Superior temporal gyrus (tissue), 1 donor: ENCODE measurements around the gene TCF4.

Source experiments
- DNase-seq: peaks from one replicate; pipeline ENCODE4 v3.0.0-alpha.2; 2016; ENCODE audit errors: extremely low spot score

Gene TCF4

GRCh38 chr18:55585920-55586561, 2.0 kb downstream of the TCF4 start:
- DNase-seq, result peak; percentile 88

GRCh38 chr18:55585065-55585919, 2.7 kb downstream of the TCF4 start:
- DNase-seq, result peak; percentile 79

- DNase-seq, result no peak
These were observed 3.8 kb downstream of the TCF4 start for GRCh38 chr18:55584201-55584600.

GRCh38 chr18:55582325-55582724, 5.7 kb downstream of the TCF4 start:
- no peak for DNase-seq

- peak; percentile 54 for DNase-seq
These were observed 8.3 kb downstream of the TCF4 start for GRCh38 chr18:55579501-55580270.

GRCh38 chr18:55577812-55578539, 10.0 kb downstream of the TCF4 start:
- DNase-seq, result no peak

- DNase-seq, result no peak
These were observed 12.0 kb downstream of the TCF4 start for GRCh38 chr18:55576001-55576400.

GRCh38 chr18:55575066-55575465, 12.9 kb downstream of the TCF4 start:
- peak; percentile 52 for DNase-seq

- no peak for DNase-seq
These were observed 14.6 kb downstream of the TCF4 start for GRCh38 chr18:55573386-55573785.

GRCh38 chr18:55570966-55571365, 17.0 kb downstream of the TCF4 start:
- DNase-seq, result no peak

- no peak for DNase-seq
These were observed 21.5 kb downstream of the TCF4 start for GRCh38 chr18:55566456-55566935.

GRCh38 chr18:55559739-55560138, 28.3 kb downstream of the TCF4 start:
- peak; percentile 41 for DNase-seq

- DNase-seq, result no peak
These were observed 30.8 kb downstream of the TCF4 start for GRCh38 chr18:55557211-55557610.

GRCh38 chr18:55555395-55556027, 32.5 kb downstream of the TCF4 start:
- no peak for DNase-seq

- DNase-seq, result peak; percentile 45
These were observed 35.3 kb downstream of the TCF4 start for GRCh38 chr18:55552526-55553189.

GRCh38 chr18:55551227-55551626, 36.8 kb downstream of the TCF4 start:
- no peak for DNase-seq

GRCh38 chr18:55550471-55550870, 37.5 kb downstream of the TCF4 start:
- DNase-seq, result no peak

GRCh38 chr18:55549474-55550104, 38.4 kb downstream of the TCF4 start:
- DNase-seq, result no peak

GRCh38 chr18:55547705-55548056, 40.3 kb downstream of the TCF4 start:
- DNase-seq, result peak; percentile 79
